NCI-H774 (cell line): ENCODE measurements around the gene CFAP99.
A peak's percentile ranks its signal among the peaks of the same experiment; 100 is the strongest.

Source experiments
- DNase-seq: peaks from one replicate; lab custom pipeline; 2025; lab: John Stamatoyannopoulos, UW

The CFAP99 gene

DNA sequence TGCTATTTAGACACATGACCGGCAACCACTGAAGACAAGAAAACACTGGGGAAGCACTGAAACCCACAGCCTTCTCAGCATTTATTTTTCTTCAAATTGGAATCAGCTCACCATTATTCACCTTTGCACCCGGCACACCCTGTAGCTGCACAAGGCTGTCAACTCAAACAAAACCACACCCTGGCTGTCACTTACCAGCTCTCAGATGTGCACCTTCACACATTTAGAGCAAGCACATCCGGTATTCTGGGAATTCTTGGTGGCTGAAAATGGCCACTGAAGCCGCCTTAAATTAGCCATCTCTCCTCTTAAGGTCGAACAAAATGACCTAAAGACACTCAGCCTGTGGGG lies 6.2 kb upstream of the CFAP99 start:
- DNase-seq = no peak

DNA sequence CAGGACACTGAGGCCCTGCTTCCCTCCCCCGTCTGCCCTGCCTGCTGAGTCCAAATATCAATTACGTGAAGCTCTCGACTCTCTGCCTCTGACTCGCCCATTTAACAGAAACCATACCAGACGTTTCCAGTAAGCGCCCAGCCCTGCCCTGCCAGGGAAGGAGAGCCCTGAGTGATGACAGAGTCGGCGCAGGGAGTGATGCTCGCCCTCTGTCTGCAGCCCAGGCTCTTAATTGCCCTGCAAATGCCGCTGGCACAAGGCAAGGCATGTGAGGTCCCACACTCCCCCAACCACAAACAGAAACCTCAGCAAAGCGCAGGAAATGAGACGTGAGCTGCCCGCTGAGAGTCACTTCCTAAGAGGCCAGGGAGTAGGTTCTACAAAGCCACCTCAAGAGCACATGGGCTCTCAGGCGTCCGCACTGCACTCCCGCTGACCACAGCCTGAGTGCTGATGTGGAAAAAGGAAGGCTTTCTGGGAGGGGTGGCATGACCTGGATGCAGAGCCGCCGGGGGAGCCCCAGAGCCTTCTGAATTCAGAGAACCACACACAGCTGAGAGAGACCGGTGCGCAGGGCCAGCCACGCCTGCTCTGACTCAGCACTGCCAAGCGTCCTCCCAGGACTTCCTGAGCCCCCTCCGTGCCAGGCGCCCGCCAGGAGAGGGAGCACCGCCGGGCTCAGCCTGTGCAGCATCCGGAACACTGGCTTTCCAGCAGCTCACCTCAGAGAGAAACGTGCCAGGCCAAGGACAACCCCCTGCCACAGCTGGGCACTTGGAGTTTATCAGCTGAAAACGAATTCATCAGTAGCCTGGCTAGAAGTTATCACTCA lies 5.7 kb upstream of the CFAP99 start:
- DNase-seq = peak; percentile 35

DNA sequence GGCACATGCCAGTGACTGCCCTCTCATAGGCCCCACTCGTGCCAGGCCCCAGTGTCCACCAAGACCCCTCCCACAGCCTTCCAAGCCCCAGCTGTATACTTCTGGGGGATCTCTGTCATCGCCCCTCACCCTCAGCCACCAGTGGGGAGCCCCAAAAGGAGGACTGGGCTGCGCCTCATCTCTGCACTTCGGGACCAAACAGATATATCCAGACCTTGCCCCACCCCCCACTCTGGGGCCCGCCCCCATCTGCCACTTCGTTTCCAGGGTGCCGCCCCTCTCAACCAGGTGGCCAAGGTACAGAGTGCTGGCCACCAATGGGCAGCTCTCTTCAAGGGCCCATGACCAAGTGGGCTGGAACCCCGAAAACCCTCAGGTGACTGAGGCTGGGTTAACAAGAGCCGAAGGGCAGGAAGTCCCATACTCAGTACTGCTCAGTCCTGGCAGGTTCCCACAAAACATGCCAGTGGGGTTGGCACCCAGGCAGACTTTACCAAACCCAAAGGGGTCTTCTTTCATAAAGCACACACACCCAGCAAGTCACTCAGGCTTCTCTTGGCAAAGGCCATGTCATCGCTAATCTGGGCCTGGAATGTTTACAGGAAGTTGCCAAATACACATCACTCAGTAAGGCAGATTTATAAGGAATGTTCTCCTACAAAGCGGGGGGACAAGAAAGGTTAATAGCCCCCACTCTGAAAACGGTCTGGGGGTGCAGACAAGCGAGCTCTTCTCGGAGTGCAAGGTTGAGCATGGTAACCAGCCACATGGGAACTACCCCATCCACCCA lies 4.7 kb upstream of the CFAP99 start:
- no peak for DNase-seq

DNA sequence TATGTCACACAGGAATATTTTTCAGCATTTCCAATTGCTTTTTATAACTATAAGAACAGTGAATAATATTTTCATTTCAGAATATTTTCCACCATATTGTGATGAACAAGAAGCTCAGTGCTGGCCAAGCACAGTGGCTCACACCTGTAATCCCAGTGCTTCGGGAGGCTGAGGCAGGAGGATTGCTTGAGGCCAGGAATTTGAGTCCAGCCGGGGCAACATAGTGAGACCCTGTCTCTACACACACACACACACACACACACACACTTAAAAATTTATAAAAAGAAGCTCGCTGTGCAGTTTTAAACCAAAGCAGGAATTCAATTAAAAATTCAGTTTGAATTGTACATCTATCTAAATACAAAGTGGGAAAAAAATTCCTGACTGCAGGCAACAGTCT lies 3.5 kb upstream of the CFAP99 start:
- DNase-seq = no peak

DNA sequence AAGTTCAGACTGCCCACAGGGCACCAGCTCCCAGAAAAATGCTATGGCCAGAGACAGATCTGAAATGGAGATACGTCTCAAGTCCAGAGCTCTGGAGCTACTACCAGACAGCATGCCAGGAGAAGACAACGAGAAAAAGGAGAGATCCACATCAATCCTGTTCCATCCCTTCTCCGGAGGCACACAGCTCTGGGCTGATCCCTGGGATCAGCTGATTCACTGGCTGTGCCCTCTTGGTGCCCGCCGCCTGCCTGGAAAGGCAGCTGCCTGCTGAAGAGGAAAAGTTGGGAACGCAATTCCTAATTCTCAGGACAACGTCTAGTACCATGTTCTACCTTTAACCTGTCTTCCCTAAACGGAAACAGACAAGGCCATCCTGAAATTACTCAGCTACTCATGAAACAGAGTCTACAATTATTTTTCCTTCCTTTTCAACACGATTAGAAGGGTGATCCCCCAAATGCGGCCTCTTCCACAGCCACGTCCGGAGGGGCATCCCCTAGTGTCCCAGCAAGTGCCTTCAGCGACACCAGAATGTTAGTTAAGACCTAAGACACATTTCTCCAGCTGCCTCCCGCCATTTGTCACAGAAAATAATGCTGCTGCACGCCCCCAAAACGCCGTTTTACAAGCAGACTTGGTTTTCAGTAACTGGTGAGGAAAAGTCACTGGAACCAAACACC lies 2.7 kb upstream of the CFAP99 start:
- no peak for DNase-seq

DNA sequence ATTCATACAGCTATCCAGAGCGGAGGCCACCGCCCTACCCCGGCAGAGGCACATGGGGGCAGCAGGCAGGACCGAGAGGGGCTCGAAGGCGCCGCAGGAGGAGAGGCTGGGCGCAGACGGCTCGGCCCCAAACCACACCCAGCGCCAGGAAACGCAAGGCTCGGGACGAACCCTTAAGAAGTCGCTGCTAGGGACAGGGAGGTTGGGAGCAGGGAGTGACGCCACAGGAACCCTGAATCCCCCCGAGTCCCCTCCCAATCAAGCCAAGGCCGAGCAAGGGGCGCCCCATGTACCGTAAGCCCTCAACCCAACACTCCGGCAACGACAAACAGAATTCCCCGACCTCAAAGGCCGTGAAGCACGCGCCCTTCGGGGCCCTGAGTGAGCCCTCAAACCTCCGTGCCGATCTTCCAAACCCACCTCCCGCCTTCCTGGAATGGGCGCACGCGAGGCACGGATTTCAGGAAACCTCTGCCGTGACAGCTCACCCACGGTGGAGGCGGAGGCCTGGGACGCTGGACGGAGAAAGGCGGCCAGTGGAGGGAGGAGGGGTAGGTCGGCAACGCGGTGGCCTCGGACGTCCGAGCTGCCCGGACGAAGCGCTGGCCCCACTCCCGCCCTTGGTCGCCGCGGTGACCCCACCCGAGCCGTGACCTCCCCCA lies 2.1 kb upstream of the CFAP99 start:
- no peak for DNase-seq

DNA sequence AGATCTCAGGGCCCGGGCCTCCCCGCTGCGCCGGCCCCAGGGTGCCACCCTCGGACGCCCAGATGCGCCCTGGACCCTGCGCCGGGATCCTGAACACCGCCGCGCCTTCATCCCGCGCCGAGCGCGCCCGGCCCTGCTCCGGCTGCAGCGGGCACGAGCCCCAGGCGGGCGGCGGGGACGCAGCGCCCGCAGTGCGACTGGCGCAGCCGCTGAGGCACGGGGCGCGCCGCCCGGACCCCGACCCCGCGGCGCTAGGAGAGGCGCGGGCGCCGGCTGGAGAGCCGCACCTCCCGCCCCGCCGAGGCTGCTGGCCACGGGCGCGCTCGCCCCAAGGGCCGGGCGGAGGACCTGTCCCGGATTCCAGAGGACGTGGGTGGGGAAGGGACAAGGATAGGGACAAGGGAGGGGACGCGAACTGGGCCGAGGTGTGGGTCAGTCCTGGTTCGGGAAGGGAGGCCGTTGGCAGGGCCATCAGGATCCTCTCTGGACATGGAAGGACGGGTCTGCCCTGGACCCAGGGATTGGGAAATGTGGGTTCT lies 1.5 kb upstream of the CFAP99 start:
- no peak for DNase-seq

DNA sequence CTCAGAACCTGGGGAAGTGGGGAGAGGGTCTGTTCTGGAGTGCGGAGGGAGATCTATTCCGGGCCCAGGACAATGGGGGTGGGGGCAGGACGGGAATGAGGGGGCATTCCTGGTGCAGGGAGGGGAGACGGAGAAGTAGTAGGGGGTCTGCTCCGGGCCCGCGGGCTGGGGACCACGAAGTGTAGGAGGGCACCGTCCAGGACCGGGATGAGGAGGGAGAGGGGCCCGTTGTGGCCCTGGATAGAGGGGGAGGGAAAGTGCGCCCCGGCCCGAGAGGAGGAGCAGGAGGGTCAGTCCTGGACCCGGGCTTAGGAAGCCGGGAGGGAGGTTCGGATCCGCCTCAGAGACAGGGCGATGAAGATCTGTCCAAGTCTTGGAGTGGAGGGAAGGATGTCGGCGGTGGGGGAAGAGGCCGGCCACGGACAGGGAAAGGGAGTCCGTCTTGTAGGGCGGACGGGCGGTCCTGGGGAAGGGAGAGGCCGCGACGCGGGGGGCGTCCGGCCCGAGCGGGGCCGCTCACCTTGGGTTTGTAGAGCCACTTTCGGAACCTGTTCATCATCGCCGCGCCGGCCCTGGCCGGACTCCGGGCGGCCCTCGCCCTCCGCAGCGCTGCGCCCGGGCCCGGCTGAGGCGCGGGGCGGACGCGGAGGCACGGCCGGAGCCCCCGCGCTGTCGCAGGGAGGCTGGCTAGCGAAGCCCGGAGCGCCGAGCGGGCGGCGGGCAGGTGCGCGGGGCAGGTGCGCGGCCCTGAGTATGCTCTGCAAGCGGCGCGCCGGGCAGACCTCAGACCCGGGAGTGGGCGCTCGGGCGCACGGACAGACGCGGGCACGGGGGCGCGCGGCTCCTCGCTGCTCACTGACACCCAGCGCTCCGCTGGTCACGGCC lies 748 bp upstream of the CFAP99 start, which contains the start of gene ZFYVE28:
Gene ZFYVE28 (minus strand): TSS at position 881 of the 885 bp plus-strand sequence. CDS start 322 bp downstream, at position 559.
- DNase-seq = no peak

DNA sequence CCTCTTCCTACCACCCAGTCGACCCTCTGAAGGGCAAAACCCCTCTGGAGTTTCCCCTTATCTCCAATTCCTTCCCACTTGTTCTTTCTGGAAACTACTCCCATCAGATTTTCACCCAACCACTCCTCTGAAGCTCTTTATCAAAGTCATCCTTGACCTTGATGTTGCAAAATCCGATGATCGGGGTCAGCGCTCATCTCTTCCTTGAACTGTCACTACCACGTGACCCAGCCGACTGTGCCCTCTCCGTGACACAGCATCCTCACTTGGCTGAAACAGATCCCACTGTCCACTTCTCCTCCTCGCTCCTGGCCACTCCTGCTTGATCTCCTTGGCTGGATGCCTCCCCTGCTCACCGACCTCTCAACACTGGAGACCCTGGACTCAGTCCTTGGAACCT lies 1.1 kb downstream of the CFAP99 start:
- no peak for DNase-seq

DNA sequence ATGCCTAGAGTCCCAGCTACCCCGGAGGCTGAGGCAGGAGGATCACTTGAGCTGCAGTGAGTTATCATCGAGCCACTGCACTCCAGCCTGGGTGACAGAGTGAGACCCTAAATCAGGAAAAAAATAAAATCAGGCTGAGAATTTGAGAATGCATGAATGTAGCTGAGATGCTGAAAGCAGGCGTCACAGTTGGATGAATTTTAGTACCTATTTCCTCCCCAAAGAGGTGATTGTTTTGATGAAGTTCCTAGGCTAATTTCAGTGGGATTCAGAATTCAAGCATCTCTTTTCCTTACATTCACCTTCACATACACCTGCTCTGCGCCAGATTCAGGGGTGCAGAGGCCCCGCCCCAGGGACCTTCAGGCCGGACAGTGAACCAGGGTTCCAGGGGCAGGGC lies 3.2 kb downstream of the CFAP99 start:
- no peak for DNase-seq

DNA sequence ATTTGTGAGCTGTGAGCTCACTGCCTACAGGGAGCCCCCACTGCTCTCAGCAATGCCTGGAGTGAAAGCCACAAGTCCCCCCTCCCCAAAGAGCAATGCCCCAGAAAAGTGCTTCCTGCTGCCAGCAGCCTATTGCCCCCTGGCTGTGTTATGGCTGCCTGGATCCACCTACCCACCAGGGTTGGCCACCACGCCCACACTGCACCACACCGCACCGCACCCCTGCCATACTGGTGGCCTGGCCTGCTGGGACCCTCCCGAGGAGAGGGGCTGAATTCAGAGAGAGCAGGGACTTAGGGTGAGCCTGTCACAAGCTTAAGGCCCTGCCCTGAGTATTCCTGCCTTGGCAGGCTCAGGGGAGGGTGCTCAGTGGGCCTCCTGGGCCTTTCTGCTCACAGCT lies 4.3 kb downstream of the CFAP99 start:
- DNase-seq = no peak

DNA sequence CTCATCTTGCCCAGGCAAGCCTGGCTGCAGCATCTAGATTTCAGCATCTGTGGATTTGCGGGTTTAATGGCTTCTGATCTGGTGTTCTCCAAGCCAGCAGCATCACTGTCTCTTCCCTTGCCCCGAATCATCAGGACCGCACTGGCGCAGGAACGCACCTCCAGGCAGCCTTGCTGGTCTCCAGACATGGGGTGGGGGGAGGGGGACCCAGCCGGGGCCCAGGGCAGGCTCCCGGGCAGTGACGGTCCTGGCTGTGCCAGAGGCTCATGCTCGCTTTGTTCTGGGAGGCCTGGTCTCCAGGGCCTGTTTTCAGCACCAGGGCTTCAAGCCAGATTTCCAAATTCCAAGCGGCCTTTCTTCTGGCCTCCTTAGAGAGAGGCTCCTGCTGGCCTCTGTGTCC lies 4.9 kb downstream of the CFAP99 start:
- DNase-seq = no peak

DNA sequence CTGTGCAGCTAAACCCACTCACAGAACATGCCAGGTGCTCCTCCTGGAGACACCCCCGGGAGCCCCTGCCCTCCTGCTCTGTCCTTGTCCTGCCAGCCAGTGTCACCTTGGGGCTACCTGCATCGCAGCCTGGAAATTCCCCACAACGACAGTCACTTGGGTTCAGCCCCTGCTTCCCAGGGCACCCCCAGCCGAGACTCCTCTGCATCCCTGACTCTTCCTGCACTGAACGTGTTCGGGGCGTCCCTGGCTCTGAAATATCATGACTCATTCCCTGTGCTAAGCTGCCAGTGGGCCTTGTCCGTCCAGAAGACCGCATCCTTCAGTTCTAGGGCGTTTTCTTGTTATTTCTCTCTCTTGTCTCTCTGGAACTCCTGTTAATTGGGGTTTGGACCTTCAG lies 5.8 kb downstream of the CFAP99 start:
- no peak for DNase-seq

DNA sequence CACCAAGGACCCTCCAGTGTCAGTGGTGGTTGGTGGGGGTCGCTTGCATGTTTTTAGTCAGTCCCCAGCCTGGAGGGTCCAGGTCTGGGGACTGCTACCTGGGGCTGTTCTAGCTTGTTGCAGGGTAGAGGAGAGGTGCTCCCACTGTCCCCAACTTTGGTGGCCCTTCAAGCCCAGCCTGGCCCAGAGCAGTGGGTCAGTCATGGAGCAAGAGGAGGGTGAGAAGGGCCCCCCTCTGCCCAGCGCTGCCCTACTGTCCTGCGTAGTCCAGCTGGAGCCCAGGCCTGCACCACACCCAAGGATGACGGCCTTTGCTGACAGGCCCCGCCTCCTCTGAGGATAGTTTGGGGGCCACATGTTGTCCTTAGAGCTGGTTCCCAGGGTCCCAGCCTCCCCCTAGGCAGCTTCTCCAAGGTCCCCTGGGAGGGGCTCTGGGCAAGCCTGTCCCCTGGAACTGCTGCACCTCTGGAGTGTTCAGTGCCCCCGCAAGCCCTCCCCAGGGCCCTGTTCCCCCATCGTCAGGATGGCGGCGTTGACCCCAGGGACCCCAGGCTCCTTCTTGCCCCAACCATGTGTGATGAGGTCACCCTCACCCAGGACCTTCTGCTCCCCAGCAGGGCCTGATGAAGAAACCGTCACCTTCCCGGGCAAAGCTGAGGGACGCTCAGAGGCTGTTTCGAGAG lies 6.8 kb downstream of the CFAP99 start:
- DNase-seq = no peak

DNA sequence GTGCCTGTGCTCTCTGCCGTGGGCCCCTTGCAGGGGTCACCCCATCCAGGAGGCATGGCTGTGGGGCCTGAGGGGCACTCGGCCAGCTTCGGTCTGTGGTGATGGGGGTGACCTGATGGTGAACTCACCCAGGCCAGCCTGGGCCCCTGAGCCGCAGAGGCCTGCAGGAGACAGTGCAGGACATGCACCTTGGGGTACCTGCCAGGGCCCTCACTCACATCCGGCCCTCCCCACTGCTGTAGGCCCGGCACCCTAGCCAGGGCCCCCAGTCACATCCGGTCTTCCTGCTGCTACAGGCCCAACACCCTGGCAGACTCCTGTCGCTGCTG lies 7.3 kb downstream of the CFAP99 start:
- no peak for DNase-seq

DNA sequence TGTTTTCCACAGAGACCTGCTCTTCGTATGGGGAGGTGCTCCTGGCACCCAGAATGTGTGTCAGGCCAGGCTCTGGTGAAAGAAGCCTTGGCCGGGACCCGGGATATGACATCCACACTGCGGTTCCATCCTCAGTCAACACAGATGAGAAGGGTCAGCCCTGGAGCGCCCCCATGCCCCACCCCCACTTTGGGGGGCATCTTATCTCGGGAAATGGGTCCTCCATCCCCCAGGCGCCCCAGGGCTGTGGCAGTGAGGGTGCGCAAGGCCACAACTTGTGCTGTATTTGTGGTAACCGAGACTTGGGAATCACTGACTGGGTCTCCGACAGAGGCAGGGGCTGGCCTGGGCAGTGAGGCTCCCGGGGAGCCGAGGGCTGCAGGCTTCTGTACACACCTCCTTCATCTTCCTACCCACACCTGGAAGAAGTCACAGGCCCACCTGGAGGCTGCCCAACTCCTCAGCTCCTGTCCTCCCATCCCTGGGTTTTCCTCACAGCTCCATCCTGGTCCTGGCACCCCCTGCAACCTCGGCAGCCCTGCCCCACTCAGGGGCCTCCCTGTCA lies 8.0 kb downstream of the CFAP99 start:
- no peak for DNase-seq

DNA sequence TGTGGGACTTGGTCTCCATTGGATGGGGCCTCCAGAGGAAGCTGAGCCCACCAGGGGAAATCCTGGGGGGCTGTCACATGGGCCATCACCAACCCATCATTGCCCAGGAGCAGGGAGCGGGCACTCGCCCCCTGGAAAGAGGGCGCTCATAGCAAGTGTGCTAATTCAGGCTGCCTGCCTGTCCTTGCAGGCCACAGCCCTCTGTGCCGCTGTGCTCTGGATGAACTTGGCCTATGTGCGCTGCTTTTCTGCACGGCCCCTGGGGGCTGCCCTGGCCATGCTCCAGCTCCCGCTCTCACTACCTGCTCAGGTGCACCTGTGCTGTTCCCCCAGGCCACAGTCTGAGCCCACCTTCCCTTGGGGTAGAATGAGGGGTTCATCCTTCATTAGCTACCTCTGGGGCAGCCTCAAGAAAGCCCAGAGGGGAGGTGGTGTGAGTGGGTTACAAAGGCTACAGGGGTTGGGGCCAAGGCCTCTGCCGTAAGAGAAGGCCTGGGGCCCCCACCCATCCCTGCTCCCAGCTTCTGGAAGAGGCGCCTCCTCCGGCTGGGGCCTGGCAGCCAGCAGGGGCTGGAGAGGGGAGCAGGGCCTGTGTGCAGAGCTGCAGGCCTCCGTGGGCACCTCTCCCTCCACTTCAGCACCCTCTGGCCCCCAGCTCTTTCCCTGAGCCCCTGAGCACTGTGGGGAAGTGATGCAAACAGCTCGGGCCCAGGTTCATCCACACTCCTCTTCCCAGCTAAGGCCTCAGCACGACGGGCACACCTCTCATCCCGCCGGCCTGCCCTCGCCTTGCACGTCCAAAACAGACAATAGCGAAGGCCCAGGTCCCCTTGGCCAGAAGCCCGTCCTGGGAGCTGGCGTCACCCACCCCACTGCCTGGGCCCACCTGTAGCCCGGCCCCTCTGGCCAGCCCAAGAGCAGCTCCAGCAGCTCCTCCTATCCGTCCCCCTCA lies 8.9 kb downstream of the CFAP99 start:
- DNase-seq = no peak

DNA sequence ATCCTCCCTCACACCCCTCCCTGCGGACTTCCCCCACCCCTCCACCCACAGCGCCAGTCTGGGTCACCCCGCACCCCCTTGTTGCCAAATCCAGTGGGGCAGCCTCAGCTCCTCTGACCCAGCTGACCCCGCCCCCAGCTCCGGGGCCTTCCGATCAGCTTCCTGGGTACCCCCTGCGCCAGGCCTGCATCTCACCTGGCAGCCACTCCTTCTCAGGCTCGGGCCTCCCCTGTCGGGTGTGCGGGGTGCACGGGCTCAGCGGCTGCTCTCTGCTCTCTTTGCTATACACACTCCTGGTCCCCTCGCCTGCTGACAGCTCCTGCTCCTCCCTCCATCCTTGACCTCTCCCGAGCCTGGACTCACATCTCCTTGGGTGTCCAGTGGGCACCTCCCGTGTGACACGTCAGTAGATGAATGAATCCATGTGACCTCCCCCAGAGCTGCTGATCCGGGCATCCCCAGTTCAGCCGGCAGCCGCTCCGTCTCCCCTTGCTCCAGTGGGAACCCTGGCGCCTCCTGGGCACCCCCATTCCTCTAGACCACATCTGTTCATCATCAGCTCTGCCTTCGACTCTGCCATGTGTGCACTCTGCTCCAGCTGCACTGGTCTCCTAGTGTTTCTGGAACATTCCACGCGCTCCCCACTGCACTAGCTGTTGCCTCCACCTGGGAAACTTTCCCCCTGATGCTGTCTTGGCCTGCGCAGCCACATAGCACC lies 9.9 kb downstream of the CFAP99 start:
- no peak for DNase-seq
